Measurements from ENCODE around the gene USP31.

USP31 gene

GRCh38 chr16:23055481-23055880 lies 93.8 kb downstream of the USP31 start:
- no peak for DNase-seq

DNA sequence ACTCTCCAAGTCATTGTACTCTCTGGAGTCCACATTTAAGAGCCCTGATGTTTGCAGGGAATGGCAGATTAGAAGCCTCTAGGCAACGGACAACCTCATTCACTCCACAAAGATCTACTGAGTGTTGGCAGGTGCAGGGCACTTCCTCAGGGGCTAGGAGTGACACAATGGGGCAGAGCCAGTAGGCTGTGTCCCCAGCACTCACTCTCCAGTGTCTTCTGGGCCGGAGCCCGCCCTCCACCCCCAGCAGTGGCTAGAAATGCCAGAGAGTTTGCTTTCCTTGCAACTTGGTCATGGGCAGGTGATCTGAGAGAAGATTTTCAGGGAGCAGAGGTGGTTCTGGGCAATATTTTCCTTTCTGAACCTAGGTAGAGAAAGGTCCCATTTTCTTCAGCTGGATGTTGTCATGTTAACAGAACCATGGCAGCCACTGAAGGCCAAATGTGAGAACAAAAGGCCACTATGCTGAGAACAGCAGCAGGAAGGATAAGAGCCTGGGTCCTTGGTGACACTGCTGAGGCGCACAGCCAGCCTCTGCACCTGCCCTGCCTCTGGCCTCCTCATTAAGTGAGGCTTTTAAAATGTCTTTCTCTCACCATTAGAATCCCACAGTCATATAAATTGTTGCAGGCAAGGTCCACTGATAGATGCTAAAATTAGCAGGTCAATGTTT lies 96.2 kb downstream of the USP31 start:
- DNase-seq, result no peak

- DNase-seq, result no peak
These were observed 97.0 kb downstream of the USP31 start for GRCh38 chr16:23052221-23052620.

DNA sequence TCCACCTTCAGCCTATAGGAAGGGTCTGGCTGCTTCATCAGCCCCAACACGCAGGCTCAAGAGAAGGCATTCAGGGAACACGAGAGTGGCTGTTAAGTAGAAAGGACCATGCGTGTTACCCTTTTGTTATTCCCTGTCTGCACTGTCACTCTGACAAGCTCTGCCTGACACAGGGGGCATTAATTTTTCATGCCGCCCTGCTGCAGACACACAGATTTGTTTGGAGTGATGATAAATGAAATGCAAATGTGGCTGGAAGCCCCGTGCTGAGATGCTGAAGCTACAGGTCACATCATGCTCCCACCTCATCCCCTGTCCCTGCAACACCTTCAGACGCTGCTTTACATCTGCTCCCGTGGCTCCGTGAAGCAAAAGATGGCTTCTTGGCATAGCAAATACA lies 97.7 kb downstream of the USP31 start:
- no peak for DNase-seq

DNA sequence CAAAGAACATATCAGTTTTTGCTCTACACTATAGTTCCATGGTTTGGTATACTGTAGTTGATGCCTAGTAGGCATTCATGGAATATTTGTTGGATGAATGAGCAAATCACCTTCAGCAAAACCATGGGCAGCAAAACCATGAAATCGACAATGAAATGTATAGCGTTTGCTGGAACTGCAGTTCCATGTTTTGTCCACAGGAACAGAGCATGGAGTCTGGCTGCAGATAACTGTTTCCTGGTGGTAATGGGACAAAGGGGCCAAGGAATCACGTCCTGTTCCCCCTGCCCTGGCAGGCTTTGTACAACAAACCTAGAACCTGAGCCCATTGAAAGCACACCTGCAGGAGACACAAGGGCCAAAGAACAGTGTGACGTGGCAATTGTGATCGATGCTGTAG lies 101.1 kb downstream of the USP31 start:
- no peak for DNase-seq

- no peak for DNase-seq
These were observed 104.2 kb downstream of the USP31 start for GRCh38 chr16:23045025-23045424.

- no peak for DNase-seq
These were observed 109.0 kb downstream of the USP31 start for GRCh38 chr16:23040246-23040645.

GRCh38 chr16:23039118-23039517 lies 110.1 kb downstream of the USP31 start:
- DNase-seq, result no peak

- no peak for DNase-seq
These were observed 114.0 kb downstream of the USP31 start for GRCh38 chr16:23035240-23035639.

GRCh38 chr16:23031508-23032098 lies 117.6 kb downstream of the USP31 start:
- no peak for DNase-seq

DNA sequence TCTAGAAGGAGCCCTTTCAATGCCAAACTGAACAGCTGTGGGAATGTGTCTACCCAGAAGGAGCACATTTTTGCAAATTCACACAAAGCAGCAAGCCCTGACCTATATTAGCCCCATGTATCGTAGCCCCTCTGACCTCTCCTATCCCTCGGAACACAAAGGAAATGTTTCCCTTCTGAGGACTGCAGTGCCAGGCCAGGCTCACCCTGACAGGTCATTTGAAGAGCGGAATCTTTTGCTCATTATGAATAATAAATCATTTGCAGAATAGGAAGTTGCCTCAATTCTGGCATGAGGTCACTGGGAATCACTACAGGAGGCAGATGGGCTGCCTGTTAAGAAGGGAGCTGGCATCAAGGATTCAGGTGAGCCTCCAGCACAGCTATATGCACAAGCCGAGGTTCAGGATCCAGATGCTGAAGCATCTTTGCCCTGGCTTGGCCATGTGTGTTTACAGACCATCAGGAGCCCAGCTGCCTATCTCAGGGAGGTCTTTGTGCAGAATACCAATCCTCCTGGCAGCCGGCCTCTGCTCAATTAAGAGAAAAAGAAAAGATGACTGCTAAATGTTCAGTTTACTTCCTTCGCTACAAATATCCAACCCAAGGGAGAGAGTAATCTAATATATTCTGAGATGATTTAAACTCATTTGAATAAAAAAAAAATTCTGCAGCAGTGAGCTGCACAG lies 119.4 kb downstream of the USP31 start:
- no peak for DNase-seq

DNA sequence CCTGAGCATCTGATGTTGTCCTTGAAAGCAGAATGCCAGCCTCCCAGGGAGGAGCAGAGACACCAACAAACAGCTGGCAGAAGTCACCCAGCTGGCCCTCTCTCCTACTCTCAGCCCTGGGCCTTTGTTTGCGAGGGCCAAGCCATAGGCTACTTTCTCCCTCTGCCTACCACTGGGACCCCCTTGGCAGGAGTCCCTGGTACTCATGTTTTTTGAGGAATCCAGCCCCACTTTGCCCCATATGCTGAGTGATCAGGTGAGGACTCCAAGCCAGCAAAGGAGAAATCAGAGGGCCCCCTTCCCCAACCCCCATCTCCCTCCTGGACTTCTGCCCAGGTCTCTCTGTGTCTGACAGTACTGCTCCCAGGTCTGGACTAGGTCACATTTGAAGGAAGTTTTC lies 121.9 kb downstream of the USP31 start:
- DNase-seq, result no peak

DNA sequence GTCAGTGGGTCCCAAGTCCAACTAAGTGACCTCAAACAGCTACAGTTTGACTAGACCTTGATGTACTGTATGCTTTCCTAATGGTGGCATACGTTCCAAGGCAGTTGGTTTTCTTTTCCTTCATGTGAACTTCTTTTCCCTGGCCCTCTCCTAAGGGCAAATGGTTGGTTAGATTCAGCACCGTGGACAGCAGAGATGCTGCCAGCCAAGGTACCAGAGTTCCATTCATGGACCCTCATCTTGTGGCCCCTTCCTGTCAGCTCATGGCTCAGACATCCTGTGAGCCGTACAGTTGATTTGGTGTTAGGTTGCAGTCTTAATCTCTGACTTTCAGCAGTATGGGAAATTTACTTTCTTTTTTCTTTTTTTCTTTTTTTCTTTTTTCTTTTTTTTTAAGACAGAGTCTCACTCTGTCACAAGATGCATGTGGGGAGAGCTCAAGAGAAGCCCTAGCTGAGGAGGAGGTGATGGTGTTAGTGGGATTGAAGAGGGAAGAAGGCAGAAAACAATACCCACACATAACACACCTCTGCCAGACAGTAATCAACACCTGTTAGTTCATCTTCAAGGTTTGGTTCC lies 122.4 kb downstream of the USP31 start:
- DNase-seq, result no peak

DNA sequence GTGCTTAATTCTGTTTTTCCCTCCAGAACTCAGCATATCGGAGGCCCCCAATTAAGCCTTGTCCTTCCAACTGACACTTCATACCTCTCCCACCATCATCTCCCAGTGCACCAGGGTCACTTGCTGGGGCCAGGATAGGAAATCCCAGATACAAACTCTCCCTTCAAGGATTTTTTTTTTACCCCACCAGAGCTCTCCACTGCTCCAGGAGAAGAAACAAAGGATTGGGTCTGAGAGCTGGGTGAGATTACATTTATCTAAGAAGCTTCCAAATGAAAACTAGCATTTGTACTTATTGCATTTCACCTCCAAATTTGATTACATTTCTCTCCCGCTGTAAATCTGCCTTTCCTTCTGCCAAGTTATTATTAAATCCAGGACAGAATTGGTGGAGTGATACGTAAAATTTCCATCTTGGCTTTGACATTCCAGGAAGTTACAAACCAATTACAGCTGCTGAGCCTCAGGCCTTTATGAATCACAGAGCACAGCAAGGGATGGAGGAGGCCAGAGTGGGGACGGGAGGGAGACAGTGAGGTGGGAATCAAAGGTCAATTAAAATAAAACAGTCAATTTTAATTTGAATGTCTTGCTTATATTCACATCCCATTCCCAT lies 123.5 kb downstream of the USP31 start:
- no peak for DNase-seq

GRCh38 chr16:23024044-23024443 lies 125.2 kb downstream of the USP31 start:
- no peak for DNase-seq

- no peak for DNase-seq
These were observed 129.2 kb downstream of the USP31 start for GRCh38 chr16:23020084-23020483.

GRCh38 chr16:23016368-23016767 lies 132.9 kb downstream of the USP31 start:
- DNase-seq, result no peak

- DNase-seq, result no peak
These were observed 133.7 kb downstream of the USP31 start for GRCh38 chr16:23015580-23015979.

- no peak for DNase-seq
These were observed 134.7 kb downstream of the USP31 start for GRCh38 chr16:23014592-23014991.

All from stimulated activated naive CD4-positive, alpha-beta T cell treated with Interleukin-2 at 50 U/mL for 16 hours (primary cell).